ENCODE results near the gene DSCAM.

Gene DSCAM

DNA sequence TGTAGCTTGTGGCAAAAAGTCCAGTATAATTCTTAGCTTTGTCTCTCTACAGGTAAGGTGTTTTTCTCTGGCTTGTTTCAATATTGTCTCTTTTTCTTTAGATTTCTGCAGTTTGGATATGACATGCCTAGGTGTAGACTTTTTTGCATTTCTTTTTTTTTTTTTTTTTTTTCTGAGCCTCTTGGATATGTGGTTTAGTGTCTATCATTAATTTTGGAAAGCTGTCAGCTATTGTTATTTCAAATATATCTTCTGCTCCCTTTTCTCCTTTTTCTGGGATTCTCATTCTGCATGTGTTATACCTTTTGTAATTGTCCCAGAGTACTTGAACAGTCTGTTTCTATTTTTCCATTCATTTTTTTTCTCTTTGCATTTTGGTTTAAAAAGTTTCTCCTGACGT, 243.2 kb downstream of the DSCAM start:
- no peak for DNase-seq

GRCh38 chr21:40602080-40602479, 244.9 kb downstream of the DSCAM start:
- no peak for DNase-seq

- no peak for DNase-seq
Measured at GRCh38 chr21:40595806-40596205, 251.2 kb downstream of the DSCAM start.

GRCh38 chr21:40587736-40588346, 259.1 kb downstream of the DSCAM start:
- no peak for DNase-seq

DNA sequence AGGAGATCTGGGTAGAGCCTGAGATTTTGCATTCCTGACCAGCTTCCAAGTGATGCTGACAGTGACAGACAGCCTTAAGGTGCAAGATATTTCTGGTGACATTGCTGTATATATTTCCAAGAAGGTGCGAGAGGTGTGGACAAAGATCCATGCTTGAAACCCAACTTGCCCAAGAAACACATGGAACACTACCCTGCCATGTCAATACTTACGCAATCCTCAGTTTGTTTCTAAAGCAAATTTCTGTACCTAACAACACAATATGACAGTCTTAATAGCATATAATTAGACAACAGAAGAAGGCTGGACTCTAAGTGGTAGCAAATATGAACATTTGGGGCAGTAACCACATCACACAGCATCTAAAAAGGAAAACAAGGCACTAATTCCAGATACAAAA, 260.4 kb downstream of the DSCAM start:
- DNase-seq = no peak

GRCh38 chr21:40577285-40578043, 269.5 kb downstream of the DSCAM start:
- no peak for DNase-seq

DNA sequence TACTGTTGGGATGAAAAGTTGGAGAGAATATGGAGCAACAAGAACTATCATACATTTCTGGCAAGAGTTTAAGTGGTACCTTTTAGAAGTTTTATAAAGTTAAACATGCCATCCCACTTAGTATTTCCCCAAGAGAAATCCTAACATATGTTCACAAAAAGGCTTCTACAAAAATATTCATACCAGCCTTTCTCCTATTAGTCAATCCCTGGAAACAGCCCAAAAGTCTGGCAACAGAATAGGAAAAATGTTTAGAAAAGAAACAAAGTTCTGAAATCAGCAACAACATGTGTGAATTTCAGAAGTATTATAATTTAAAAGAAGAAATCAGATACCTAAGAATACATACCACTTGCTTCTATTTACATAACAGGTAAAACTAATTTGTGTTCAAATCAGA, 271.0 kb downstream of the DSCAM start:
- no peak for DNase-seq

GRCh38 chr21:40569357-40569756, 277.6 kb downstream of the DSCAM start:
- no peak for DNase-seq

GRCh38 chr21:40568807-40569206, 278.2 kb downstream of the DSCAM start:
- no peak for DNase-seq

GRCh38 chr21:40567501-40567900, 279.5 kb downstream of the DSCAM start:
- no peak for DNase-seq

DNA sequence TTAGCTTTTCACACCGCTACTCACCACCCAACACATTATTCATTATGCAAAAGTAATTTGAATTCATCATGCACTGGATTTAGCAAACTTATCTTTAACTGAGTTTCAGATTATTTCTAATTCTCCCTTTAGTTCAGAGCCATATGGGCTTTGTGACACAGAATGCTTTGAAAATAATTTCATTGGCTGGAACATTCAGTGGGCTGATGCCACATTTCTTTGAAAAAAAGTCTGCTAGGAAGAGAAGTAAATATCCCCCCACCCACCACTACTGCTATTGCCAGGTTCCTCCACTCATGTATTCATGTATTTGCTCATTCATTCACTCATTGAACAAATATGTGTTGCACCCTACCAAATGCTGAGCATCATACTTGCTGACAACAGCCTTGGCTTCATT, 280.5 kb downstream of the DSCAM start:
- no peak for DNase-seq

GRCh38 chr21:40564318-40564717, 282.6 kb downstream of the DSCAM start:
- no peak for DNase-seq

- no peak for DNase-seq
Measured at GRCh38 chr21:40563900-40564299, 283.1 kb downstream of the DSCAM start.

GRCh38 chr21:40562242-40563002, 284.5 kb downstream of the DSCAM start:
- DNase-seq = no peak

DNA sequence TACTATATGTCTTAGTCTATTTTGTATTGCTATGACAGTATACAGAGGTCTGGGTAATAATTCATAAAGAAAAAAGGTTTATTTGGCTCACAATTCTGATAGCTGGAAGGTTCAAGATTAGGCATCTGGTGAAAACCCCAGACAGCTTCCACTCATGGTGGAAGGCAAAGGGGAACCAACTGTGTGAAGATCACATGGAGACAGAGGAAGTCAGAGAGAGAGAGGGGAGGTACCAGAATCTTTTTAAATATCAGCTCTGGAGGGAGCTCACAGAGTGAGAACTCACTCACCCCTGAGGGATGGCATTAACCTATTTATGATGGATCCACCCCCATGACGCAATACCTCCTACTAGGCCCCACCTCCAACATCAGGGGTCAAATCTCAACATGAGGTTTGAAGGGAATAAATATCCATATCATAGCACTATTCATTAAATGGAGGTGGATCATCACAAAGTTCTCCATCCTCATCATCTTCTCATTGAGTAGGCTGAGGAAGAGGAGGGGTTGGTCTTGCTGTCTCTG, 290.5 kb downstream of the DSCAM start:
- DNase-seq = no peak

GRCh38 chr21:40555021-40555528, 291.9 kb downstream of the DSCAM start:
- DNase-seq = no peak

DNA sequence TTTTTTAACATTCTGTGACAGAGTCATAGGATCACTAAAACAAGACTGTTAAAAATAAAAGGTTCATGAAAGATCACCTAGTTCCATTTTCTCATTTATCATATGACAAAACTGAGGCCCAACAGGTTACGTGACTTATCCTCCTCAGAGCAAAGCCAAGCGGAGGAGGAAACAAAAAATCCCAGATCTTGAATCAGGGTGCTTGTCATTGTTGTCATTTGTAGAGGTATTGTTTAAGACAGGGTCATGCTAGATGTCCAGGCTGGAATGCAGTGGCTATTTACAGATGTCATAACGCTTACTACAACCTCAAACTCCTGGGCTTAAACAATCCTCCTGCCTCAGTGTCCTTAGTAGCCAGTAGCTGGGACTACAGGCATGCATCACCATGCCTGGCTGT, 293.2 kb downstream of the DSCAM start:
- DNase-seq = no peak

- DNase-seq = no peak
Measured at GRCh38 chr21:40547906-40548513, 298.9 kb downstream of the DSCAM start.

GRCh38 chr21:40546647-40547046, 300.3 kb downstream of the DSCAM start:
- DNase-seq = no peak

DNA sequence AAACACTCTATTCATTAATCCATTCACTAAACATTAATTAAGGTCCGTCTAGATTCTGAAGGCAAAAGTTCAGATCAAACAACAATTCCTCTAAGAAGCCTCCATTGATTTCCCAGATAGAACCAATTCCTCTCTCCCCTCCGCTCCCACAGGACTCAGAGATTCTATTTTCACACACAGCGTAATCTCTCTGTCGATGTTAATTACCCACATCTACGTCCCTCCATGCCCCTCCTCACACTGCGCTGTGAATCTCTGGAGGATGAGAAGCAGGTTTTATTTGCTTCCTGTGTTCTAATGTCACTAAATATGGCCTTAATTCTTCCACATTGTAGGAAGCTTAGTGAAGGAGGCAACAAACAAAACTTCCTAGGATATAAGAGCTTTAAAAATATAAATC, 306.7 kb downstream of the DSCAM start:
- DNase-seq = no peak

GRCh38 chr21:40534886-40535285, 312.1 kb downstream of the DSCAM start:
- no peak for DNase-seq

GRCh38 chr21:40531431-40532110, 315.4 kb downstream of the DSCAM start:
- no peak for DNase-seq
